Endothelial cell of umbilical vein (primary cell): ENCODE results near the gene ACADSB. TPM values are rescaled to one million over a fixed set of nuclear protein-coding genes. Genes with fewer than 3 reads are reported as not detected.

Source experiments
- BruUV-seq: library from RNA; stranded (reverse); fragments of 400-500 nt; replicated peaks from 2 replicates; lab custom pipeline; 2021; lab: Mats Ljungman, UMichigan
- CTCF ChIA-PET: fragments of 300-600, 350-600 bp; sonication (Branson Sonifier 250); formaldehyde crosslinking; loops from one replicate; lab custom pipeline; 2021; ENCODE audit warnings: antibody characterized with exemption, inconsistent platforms; lab: Charles Lee
- POLR2A ChIA-PET: fragments of 300-600, 350-600 bp; sonication (Branson Sonifier 250); formaldehyde crosslinking; loops from one replicate; lab custom pipeline; 2021; ENCODE audit warnings: antibody characterized with exemption, inconsistent platforms; lab: Charles Lee
- DNase-seq: peaks from one replicate; pipeline ENCODE4 v3.0.0-alpha.2; 2011; ENCODE audit warnings: low read depth, low spot score
- FAIRE-seq: peaks from 2 replicates; lab custom pipeline; 2011; peaks lifted over from hg19 to GRCh38; lab: Jason Lieb, UNC
- H2AFZ ChIP-seq: 2 replicates; pipeline ENCODE4 v1.6.0; 2012; ENCODE audit warnings: low read depth, low read length, control low read depth, inconsistent platforms
- H3K27ac ChIP-seq: 2 replicates; pipeline ENCODE4 v1.5.1; 2011; ENCODE audit warnings: low read depth, mild to moderate bottlenecking, control low read depth, low read length, moderate library complexity; ENCODE audit not compliant: insufficient read depth
- H3K27me3 ChIP-seq, 2 experiments: 2 replicates each; pipeline versions ENCODE4 v1.6.0 to v1.6.1; 2011; ENCODE audit warnings: low read length in 2 of 2, mixed read lengths in 1 of 2; ENCODE audit not compliant: control insufficient read depth in 2 of 2, insufficient read depth in 2 of 2
- H3K36me3 ChIP-seq, 2 experiments: 2 replicates in 1 of 2; 3 replicates in 1 of 2; pipeline ENCODE4 v1.5.1; 2011; ENCODE audit warnings: low read length in 2 of 2, mild to moderate bottlenecking in 1 of 2, moderate library complexity in 1 of 2; ENCODE audit not compliant: control insufficient read depth in 2 of 2, insufficient read depth in 2 of 2; ENCODE audit errors: extremely low read depth in 1 of 2
- H3K4me1 ChIP-seq: 3 replicates; pipeline ENCODE4 v1.5.1; 2011; ENCODE audit warnings: mild to moderate bottlenecking, low read length; ENCODE audit not compliant: control insufficient read depth, insufficient read depth; ENCODE audit errors: extremely low read depth
- H3K4me2 ChIP-seq: 2 replicates; pipeline ENCODE4 v1.6.1; 2011; ENCODE audit warnings: low read length, control low read depth, mixed read lengths; ENCODE audit not compliant: insufficient read depth
- H3K4me3 ChIP-seq, 3 experiments: fragments of 200-600 bp in 1 of 3; sonication (generic), shearing (Covaris generic) in 1 of 3; replicated peaks in 1 of 3; 2 replicates each; pipeline ENCODE4 v1.5.1; 2011 to 2016; ENCODE audit warnings: control low read depth in 3 of 3, low read length in 3 of 3, mild to moderate bottlenecking in 2 of 3, inconsistent platforms in 1 of 3, low read depth in 1 of 3, moderate library complexity in 1 of 3; ENCODE audit not compliant: insufficient read depth in 1 of 3
- H3K79me2 ChIP-seq: 2 replicates; pipeline ENCODE4 v1.6.0; 2012; ENCODE audit warnings: low read length, inconsistent platforms; ENCODE audit not compliant: control insufficient read depth, insufficient read depth
- H3K9ac ChIP-seq: replicated peaks from 2 replicates; pipeline ENCODE3; 2011; ENCODE audit warnings: low read length, control low read depth; ENCODE audit not compliant: insufficient read depth; ENCODE audit errors: extremely low read depth
- H3K9me1 ChIP-seq: replicated peaks from 3 replicates; pipeline ENCODE4 v1.6.0; 2011; ENCODE audit warnings: mild to moderate bottlenecking, low read length; ENCODE audit not compliant: control insufficient read depth, insufficient read depth; ENCODE audit errors: extremely low read depth
- H3K9me3 ChIP-seq: replicated peaks from 2 replicates; pipeline ENCODE4 v1.5.1; 2012; ENCODE audit warnings: low read length, inconsistent platforms; ENCODE audit not compliant: control insufficient read depth, insufficient read depth
- H4K20me1 ChIP-seq: replicated peaks from 2 replicates; pipeline ENCODE3; 2011; ENCODE audit warnings: mild to moderate bottlenecking, low read length; ENCODE audit not compliant: control insufficient read depth, insufficient read depth; ENCODE audit errors: extremely low read depth
- EZH2 ChIP-seq: IDR thresholded peaks from 2 replicates; pipeline ENCODE4 v1.6.1; 2012; ENCODE audit warnings: borderline replicate concordance, low read depth, mild to moderate bottlenecking, moderate library complexity, low read length, inconsistent platforms; ENCODE audit not compliant: severe bottlenecking
- FOS ChIP-seq: IDR thresholded peaks from 2 replicates; pipeline ENCODE4 v1.6.1; 2011; ENCODE audit warnings: mild to moderate bottlenecking, low read length, moderate library complexity, borderline replicate concordance; ENCODE audit not compliant: insufficient read depth
- JUN ChIP-seq: IDR thresholded peaks from 2 replicates; pipeline ENCODE4 v1.6.1; 2011; ENCODE audit warnings: borderline replicate concordance, low read depth; ENCODE audit not compliant: insufficient read length, insufficient read depth
- MAX ChIP-seq: IDR thresholded peaks from 2 replicates; pipeline ENCODE4 v1.6.1; 2011; ENCODE audit not compliant: insufficient read depth, insufficient read length
- POLR2A ChIP-seq: IDR thresholded peaks from 2 replicates; pipeline ENCODE4 v1.6.1; 2012; ENCODE audit warnings: low read depth, mild to moderate bottlenecking, control low read depth, low read length
- POLR2AphosphoS5 ChIP-seq: IDR thresholded peaks from 2 replicates; pipeline ENCODE4 v1.6.1; 2012; ENCODE audit warnings: low read depth, mild to moderate bottlenecking, control low read depth, low read length, moderate library complexity; ENCODE audit not compliant: insufficient read depth
- dilution Hi-C: fragments of 300-500 bp; cut with MboI; formaldehyde crosslinking; loops from one replicate; pipeline ENCODE4 v1.15.0; 2019; ENCODE audit warnings: low sequenced_read_pairs; ENCODE audit not compliant: extremely low pct_ligation_motif_present
- intact Hi-C: fragments of 100-400 bp; cut with micrococcal nuclease; formaldehyde crosslinking; loops from one replicate; pipeline ENCODE4 v1.10.0; 2022
- polyA plus RNA-seq, 4 experiments: library from polyadenylated mRNA; depleted of rRNA in 3 of 4; stranded (reverse) in 3 of 4; unstranded in 1 of 4; fragments of >200 nt; gene quantifications; 2 replicates each; pipeline versions ENCODE4 v1.2.1 to v1.2.3, GENCODE V29; 2011 to 2012; ENCODE audit warnings: missing spikeins in 1 of 4
- total RNA-seq: library from RNA; stranded (reverse); gene quantifications from 2 replicates; pipeline ENCODE4 v1.2.3, GENCODE V29; 2021
- TF ChIP-seq, protein P1 (sequence below), 2 donors: IDR thresholded peaks; 1 replicate in 1 of 2; 2 replicates in 1 of 2; pipeline ENCODE4 v1.5.1; 2011; ENCODE audit warnings: low read length in 2 of 2, mild to moderate bottlenecking in 2 of 2, moderate library complexity in 2 of 2, control low read depth in 1 of 2, inconsistent platforms in 1 of 2, low read depth in 1 of 2; ENCODE audit not compliant: insufficient read depth in 1 of 2; ENCODE audit errors: extremely low read depth in 1 of 2

The ACADSB gene
- total and polyA plus RNA-seq, 2 donors (not counting 3 experiments of a cell fraction or from before 2014, with no cell fraction given), result 3.1 to 15.2 TPM

- ChIA-PET POLR2A (no interaction called here), CTCF (no interaction called here)
- no peaks in the 10 kb centered on the region for H3K36me3 ChIP-seq
- no peaks in the 10 kb centered on the region for H3K9me3 ChIP-seq
- TF ChIP-seq JUN (no peak), FOS (no peak), MAX (no peak), POLR2A (no peak), EZH2 (no peak), POLR2AphosphoS5 (no peak)
- TF ChIP-seq, protein P1, sequence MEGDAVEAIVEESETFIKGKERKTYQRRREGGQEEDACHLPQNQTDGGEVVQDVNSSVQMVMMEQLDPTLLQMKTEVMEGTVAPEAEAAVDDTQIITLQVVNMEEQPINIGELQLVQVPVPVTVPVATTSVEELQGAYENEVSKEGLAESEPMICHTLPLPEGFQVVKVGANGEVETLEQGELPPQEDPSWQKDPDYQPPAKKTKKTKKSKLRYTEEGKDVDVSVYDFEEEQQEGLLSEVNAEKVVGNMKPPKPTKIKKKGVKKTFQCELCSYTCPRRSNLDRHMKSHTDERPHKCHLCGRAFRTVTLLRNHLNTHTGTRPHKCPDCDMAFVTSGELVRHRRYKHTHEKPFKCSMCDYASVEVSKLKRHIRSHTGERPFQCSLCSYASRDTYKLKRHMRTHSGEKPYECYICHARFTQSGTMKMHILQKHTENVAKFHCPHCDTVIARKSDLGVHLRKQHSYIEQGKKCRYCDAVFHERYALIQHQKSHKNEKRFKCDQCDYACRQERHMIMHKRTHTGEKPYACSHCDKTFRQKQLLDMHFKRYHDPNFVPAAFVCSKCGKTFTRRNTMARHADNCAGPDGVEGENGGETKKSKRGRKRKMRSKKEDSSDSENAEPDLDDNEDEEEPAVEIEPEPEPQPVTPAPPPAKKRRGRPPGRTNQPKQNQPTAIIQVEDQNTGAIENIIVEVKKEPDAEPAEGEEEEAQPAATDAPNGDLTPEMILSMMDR (IDR thresholded peaks at IDR 0.05; ENCODE audit: extremely low read depth in 1 of 2, insufficient read depth in 1 of 2, low read depth in 1 of 2, low read length in 2 of 2), result no peak
- no peaks in the 10 kb centered on the region for H4K20me1 ChIP-seq
- no peak overlapping the region for H3K9ac ChIP-seq
- no peaks in the 10 kb centered on the region for H3K4me1 ChIP-seq
- H3K27ac ChIP-seq, result no peak overlapping the region
- dilution Hi-C loops, result no loop called here
- no TSS peak for BruUV-seq
- H3K79me2 ChIP-seq, result no peaks in the 10 kb centered on the region
- intact Hi-C loops, result no loop called here
- DNase-seq, result no peak
- no peaks in the 10 kb centered on the region for H3K27me3 ChIP-seq
- no peak for FAIRE-seq
- H3K9me1 ChIP-seq, result no peaks in the 10 kb centered on the region
- no peak overlapping the region for H3K4me3 ChIP-seq
- H3K4me2 ChIP-seq, result no peak overlapping the region
- no peak overlapping the region for H2AFZ ChIP-seq
These were observed 84.0 kb downstream of the ACADSB start for GRCh38 chr10:123092635-123093414.
